HG02973 (cell line): Measurements from ENCODE around the gene PSD4.
A peak's percentile ranks its signal among the peaks of the same experiment; 100 is the strongest.
"Not testable (repeated sequence)": the region's sequence is repeated elsewhere in the genome, so short reads cannot be mapped to it uniquely, and the experiment has no call there.

ENCODE experiments used
- ATAC-seq: cut with Tn5 transposase; IDR thresholded peaks from one replicate; pipeline ENCODE4 v1.9.1; 2021; ENCODE audit warnings: moderate library complexity; ENCODE audit not compliant: unreplicated experiment

Gene PSD4

DNA sequence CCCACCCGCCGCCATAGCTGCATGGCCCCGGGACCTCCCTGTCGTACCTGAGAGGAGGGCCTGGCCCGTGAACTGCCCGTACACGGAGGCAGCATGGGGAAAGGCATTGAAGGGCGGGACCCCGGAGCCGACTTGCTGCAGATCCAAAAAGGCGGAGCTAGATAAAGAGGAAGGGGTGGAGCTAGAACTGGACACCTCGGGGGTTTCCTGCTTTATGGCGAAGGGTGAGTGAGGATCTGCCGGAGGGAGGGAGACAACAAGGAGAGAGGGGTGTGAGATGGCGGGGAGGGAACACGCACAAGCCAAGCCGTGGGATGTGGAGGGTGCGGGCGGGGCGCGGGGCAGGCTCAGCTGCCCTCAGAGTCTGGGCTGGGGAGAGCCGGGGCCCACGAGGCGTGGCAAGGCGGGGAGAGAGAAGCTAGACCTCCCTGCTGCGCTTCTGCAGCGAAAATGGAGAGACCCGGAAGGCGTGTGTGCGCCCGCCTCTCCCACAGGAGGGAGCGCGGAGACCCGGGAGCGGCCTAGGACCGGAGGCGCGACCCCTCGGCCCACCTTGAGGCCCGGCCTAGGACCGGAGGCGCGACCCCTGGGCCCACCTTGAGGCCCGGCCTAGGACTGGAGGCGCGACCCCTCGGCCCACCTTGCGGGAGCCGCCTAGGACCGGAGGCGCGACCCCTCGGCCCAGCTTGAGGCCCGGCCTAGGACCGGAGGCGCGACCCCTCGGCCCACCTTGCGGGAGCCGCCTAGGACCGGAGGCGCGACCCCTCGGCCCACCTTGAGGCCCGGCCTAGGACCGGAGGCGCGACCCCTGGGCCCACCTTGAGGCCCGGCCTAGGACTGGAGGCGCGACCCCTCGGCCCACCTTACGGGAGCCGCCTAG is 61.8 kb downstream of the PSD4 start:
- not testable (repeated sequence) for ATAC-seq

DNA sequence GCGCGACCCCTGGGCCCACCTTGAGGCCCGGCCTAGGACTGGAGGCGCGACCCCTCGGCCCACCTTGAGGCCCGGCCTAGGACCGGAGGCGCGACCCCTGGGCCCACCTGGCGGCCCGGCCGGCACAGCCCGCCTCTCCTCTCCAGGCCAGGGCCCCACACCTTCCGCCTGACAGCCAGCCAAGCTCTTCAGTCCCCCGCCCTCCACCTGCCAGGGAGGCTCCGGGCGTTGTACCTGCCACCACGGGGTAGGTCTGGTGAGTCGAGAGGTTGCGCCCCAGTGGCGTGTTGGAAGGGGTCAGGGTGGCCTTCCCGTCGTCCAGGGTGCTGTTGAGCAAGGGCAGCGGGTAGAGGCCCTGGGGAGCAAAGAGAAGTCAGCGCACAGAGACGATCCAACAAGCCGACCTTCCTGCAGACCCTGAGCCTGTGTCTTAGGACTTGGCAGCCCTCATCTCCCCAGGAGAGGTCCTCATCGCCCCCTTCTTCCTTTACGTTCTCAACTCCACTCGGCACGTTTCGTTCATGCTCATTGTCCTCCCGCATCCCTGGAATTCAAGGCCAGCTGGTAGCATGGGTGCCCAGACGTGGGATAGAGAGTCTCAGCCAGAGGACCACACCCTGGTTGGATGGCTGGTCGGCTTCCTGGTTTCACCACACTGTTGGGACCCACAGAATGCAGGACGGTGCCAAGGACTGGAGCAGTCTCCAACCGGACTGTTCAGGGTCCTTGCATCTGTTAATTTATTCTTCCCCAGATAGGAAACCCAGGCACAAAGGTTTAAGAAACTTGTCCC is 62.8 kb downstream of the PSD4 start:
- ATAC-seq: no peak

DNA sequence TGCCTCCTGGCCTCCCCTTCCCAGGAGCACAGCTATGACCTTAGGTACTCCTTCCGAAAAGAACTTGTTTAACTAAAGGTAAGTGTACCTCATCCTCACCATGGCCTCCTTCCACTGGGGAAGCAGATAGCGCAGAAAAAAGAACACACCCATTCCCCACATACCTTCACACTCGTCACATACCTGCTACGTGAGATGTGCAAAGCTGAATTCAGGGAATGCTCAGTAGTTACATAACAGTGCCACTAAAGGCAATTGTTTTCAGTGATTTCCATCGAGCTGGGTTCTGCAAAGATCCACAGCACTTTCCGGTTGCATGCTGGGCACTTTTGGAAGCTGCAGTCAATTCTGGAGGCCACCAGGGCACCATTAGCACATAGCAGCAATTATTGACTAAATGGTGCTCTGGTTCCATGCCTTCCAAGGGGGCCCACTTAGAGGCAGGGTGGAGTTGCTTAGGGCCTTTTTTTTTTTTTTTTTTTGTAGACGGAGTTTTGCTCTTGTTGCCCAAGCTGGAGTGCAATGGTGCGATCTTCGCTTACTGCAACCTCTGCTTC is 63.9 kb downstream of the PSD4 start:
- ATAC-seq: no peak

DNA sequence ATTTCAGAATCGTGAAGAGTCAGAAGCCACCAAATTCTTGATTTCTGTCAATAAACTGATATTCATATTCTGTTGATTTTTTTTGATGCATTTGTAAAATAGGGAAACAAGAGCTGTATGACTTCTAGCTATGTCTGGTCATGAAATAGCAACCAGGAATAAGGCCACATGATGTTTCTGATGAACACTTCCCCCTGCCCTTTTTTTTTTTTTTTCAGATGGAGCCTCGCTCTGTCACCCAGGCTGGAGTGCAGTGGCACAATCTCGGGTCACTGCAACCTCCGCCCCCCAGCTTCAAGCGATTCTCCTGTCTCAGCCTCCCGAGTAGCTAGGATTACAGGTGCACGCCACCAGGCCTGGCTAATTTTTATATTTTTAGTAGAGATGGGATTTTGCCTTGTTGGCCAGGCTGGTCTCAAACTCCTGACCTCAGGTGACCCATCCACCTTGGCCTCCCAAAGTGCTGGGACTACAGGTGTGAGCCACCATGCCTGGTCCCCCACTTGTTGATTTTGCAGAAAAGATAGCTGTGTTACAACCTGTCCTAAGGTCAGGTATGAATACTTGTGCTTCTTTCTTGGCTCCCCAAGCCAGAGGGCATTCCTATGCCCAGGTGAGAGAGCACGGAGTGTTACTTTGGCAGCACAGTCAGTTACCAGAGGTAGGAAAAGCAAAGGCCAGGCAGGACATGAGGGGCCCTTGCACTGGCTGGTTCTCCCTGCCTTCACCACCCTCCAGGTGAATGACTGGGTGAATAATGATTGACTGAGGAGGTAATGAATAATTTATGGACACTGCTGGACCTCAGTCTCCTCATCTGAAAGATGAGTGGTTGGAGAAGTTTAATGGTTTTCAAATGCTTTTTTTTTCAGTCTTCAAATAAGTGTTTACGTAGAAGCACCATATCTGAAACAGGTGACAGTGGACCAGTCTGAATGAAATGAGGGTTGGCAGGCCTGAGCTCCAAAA is 65.4 kb downstream of the PSD4 start:
- no peak for ATAC-seq

DNA sequence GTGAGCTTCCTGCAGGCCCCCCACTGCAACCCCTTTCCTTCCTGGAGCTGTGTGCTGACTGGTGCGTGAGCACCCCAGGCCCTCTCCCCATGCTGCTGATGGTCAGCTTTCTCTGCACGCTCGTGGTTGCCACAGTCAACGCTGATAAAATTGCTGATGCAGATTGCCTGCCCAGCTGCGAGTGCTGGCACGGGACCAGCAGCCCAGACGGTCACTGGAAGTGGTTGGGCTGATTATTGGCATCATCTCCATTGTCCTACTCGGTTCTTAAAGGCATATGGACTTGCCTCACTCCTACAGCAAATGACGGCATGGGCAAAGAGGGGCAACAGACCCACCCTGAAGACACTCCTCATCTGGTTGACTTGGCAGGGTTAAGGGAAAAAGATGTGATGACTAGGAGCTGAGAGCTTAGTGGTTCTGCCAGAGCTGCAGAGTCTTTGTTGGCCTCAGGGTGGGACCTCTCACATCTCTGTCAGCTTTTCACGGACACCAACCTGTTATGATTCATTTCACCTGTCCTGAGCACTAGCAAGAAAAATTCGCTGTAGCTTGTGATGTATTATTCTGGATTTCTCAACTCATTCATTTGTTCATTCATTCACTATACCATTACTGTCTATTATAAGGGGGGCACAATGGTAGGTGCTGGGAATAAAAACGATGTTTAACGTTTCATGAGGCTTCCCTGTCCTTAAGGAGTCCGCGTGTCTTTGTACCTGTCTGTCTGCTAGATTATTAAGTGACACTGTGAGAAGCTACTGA is 66.6 kb downstream of the PSD4 start:
- ATAC-seq: no peak

DNA sequence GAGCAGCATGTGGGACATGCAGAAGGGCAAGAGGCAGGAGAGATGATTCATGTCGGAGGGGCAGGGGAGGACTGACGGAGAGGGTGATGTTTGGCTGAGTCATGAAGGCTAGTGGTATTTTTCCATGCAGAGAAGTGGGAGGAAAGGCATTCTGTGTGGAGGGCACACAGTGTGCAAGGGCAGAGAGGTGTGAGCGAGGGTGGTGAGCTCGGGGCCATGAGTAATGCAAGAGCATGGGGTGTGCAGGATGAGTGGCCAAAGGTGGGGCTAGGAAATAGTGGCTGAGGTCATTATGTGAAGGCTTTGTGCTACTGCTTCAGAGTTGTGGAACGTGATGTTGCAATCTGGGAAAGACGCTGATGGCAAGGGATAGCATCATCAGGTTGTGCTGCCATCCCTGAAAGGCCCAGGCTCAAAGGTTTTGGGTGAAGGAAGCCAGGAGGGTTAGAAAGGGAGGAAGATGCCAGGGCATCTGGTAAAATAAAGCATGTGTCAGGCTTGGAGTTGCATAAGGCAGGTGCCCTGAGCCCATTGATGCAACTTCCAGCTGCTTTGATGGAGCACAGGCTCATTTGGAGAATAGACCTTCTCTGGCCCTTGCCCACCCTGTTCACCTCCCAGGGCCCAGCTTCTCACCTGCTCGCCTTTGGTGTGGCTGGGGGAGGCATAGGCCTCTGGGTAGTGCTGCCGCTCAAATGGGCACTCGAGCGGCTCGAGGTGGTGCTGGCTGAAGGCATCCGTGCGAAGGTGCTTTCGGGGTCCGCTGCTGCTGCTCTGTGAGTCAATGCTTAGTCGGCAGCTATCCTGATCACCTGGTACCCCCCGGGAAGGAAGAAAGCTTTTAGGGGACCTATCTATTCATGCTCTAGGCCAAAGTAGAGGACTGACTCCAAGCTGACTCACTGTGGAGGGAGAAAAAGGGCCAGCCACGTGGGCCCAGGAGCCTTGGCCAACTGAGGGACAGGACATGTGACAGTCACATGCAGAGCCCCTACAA is 67.4 kb downstream of the PSD4 start:
- ATAC-seq: no peak

DNA sequence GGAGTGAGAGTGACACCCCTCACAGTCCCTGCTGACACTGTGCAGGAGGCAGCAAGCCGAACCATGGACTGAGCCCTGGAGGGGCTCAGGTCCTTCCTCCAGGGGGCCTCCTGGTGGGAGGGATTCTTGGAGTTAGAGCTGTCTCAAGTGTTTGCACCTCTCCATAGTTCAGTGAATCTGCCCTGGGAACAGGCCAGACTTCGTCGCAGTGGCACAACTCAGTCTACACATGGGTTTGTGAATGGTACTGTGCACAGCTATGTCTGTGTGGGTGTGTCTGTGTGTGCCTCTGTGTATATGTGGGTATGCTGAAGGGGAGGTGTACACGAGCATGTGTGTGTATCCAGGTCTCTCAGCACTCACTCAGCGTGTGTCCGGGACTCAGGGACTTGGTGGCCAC is 68.6 kb downstream of the PSD4 start:
- no peak for ATAC-seq

DNA sequence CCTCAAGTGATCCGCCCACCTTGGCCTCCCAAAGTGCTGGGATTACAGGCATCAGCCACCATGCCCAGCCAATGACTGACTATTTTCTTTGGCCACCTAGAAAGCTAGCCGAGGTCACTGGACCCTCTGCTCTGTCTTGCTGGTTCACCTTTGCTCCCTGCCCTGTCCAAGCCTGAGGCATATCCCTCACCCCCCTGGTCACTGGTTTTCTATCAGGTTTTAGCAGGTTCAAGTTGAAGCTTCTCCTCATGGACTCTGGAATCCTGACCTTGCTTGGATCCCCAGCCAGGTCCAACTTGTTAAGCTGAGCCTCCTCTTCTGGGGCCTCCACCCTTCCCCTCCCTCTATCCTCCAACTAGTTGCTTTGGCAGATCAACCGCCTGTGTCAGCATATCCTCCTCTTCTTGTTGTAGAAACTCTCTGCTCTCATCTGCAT is 71.5 kb downstream of the PSD4 start:
- ATAC-seq: no peak

DNA sequence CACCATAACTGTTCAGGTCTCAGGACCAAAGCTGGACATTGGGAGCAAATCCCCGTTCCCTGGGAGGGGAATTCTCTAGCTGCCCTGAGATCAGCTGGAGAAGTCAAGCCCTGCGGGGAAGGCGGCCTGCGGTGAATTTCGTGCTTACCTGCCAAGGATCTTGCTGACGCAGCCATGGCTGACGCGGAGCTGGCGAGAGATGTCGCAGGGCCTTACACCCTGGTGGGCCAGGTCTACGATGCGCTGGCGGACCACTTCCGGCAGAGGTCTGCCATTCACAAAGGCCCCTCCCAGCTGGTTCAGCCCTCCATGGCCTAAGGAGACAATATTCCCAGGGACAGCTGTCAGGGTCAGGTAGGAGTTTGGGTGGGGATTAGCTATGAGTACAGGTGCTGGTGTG is 72.8 kb downstream of the PSD4 start:
- no peak for ATAC-seq

DNA sequence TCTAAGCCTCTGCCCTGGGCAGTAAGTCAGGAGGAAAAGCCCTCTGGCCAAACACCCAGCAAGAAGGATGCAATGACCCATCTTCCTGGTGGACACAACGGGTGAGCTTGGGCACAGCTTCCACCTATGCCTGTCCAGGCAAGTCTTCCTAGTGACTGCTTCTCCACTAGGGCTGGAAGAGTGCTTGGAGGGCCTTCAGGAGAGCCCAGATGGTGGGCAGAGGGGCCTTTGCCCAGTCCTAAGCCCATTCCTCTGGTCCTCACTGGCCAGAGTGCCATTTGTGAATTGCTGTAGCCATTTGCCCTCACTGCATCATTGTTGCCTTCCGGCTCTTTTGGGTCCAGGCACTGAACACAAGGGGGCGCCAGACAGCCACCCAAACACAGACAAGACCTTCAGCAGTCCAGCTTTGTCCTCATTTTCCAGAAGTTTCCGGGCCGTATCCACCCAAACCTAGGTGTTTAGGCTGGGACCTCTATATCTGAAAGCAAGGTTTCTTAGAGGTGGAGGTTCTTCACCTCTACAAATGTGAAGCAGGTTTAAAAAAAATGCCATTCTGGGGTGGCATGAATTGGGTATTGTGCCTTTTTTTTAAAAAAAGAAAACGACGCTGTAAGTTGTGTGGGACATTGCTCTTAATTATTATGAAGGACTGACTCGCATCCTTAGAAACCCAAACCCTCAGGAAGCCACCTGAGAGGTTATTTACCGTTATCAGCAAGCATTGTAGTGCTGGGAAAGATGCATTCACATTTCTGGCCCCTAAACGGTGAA is 75.4 kb downstream of the PSD4 start:
- peak; percentile 56 for ATAC-seq

DNA sequence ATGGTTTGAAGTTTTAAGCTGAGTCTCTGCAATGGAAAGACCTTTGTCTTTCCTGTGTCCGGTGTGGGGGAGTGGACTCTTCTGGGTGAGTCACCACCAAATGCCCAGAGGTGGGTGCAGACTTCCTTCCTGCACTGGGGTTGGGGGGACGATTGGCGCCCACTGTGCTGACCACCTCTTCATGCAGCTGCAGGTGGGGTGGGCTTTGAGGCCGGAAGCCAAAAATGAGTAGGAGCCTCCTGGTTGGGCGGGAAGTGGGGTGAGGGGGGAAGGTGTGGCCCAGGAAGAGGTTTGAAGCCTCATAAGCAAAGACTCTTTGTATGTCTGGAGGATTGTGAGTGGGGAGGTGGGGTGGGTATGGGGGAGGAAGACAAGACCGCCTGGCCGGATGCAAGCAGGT is 77.3 kb downstream of the PSD4 start:
- no peak for ATAC-seq

DNA sequence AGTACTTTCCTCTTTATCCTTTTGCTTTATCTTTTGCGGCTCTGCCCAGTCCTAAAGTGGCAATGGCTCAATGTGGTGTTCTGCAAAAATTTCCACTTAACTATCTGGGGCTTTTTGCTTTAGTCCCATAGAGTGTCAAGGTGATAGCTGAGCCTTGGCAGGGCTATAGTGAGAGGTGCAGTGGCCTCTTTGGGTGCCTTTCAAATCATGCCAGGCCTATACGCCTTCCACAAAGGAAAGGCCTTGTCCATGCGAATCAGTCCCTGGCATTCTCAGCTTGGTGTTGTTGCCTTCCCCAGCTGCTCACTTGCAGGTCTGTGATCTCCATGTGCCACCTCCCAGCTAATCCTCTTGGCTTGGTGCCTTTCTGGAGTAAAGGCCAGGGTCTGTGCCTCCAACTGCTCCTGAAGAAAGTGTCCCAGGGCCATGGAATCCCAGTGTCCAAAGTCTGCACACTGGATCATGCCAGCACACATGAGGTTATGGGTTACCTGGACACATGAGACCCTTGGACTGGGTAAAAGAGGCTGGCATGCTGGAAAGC is 78.3 kb downstream of the PSD4 start:
- ATAC-seq: no peak

DNA sequence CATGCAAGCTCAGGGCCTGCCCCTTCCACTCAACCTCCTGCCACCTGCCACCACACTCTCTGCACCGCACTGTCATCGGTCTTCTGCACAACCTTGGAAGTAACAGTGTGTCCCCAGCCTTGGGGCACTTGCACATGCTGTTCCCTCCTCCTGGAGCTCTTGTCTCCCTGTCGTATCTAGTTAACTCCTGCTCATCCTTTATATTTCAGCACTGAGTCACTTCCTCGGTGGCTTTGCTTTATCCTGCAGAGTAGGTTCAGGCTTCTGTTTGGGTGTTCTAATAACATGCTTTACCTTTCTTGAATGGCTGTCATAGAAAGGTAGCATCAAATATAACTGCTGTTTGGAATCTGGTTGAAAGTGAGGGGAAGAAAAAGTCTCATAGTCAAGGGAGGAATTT is 79.7 kb downstream of the PSD4 start:
- no peak for ATAC-seq

DNA sequence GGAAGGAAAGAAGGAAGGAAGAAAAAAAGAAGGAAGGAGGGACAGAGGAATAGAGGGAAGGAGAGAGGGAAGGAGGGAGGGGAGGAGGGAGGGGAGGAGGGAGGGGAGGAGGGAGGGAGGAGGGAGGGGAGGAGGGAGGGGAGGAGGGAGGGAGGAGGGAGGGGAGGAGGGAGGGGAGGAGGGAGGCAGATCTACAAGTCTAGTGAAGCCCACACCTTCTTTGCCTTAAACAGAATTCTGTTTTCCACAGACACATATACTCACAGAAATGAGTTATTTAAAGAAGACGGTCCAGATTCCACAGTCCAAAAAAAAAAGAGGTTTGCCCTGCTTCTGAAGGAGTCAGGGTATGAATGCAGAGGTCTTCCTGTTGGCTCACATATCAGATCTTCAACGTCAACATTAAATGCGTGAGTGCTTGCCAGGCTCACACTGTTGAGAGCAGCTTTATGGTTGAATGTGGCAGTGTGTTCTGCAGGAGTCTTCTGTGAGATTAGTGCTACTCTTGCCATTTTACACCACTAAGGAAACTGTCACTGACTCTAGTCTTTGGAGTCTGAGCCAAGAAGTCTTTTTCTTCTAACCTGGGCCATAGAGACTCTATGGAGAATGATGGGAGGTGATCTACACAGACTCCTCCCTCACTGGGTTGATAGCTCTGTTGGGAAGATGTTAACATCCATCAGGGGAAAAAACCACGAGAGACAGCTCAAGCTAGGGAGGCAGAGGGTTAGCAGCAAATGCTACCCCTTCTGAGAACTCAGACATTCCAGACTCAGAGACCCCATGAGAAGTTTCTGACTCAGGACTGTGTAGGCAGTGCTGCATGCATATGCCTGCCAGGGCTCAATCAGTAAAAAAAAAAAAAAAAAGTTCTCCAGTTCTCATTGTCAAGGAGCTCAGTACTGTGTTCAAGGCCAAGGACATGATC is 81.6 kb downstream of the PSD4 start:
- ATAC-seq: no peak

DNA sequence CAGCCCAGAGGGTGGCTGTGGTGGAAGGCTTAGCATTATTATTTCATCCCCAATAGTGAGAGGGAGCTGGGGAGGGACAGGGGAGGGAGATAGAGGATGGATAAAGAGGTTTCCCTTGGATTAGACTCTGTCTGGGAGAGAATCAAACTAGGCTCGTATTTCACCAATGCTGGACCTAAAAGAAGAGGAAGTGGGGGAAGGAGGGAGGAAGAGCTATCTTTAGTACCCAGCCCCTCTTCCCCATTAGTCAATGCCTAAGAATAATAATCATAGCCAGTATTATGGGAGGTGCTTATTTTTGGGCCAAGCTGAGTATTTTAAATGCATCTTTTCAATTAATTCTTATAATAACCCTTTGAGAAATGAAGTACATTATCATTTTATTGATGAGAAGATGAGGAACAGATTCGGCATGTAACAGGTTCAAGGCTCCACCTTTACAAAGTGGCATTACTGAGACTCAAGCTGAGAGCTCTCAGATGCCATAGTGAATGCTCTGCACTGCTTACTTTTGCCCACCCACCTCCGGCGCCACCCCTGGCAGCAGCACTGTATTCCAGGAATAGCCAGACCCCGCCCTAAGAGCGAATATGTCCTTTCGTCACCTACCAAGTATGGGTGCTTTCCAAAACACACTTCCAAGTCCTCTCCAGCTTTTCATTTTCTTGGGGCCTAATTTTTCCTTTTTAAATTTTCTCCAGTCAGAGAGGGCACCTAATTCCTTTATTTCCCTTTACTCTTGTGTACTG is 83.9 kb downstream of the PSD4 start:
- no peak for ATAC-seq
